ENCODE results near the gene RASEF.

DNA sequence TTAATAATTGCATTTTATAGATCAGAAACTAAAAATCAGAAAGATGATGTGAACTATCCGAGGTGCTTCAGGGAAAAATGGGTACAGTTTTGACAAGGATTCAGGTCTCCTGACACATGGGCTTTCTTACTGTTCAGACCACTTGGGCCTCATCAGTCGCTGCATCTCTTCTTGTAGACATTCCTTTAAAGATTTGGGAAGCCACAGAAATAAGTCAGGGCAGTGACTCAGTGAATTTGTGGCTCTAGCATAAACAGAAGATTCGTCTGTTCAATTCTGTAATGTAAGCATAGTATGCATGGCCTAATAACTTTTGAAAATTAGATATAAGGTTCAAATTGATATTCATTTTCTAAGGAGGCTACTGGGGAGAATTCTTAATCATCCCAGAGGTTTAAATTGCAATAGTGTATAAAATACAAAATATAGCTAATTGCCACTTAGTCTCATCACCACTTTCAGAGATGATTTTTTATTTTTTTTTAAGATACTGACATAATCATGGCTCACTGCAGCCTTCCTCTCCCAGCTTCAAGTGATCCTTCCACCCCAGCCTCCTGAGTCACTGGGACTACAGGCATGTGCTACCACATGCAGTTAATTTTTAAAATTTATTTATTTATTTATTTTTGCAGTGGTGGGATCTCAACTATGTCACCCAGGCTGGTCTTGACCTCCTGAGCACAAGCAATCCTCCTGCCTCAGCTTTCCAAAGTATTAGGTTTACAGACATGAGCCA, 48.9 kb downstream of the RASEF start:
- TF ChIP-seq CBX3 (IDR thresholded peaks at IDR 0.05; ENCODE audit: low read depth): no peak
- TF ChIP-seq ZFX (IDR thresholded peaks at IDR 0.05): no peak
- TF ChIP-seq, protein P1, sequence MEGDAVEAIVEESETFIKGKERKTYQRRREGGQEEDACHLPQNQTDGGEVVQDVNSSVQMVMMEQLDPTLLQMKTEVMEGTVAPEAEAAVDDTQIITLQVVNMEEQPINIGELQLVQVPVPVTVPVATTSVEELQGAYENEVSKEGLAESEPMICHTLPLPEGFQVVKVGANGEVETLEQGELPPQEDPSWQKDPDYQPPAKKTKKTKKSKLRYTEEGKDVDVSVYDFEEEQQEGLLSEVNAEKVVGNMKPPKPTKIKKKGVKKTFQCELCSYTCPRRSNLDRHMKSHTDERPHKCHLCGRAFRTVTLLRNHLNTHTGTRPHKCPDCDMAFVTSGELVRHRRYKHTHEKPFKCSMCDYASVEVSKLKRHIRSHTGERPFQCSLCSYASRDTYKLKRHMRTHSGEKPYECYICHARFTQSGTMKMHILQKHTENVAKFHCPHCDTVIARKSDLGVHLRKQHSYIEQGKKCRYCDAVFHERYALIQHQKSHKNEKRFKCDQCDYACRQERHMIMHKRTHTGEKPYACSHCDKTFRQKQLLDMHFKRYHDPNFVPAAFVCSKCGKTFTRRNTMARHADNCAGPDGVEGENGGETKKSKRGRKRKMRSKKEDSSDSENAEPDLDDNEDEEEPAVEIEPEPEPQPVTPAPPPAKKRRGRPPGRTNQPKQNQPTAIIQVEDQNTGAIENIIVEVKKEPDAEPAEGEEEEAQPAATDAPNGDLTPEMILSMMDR (IDR thresholded peaks at IDR 0.05 in 2 of 3, conservative IDR thresholded peaks at IDR 0.05 in 1 of 3; ENCODE audit: borderline replicate concordance in 1 of 3, insufficient read depth in 1 of 3, low read depth in 2 of 3, low read length in 2 of 3): no peak
- TF ChIP-seq JUND (IDR thresholded peaks at IDR 0.05): no peak
- no peak for TF ChIP-seq ZNF274 (IDR thresholded peaks at IDR 0.05; ENCODE audit: low read depth, low read length)
- TF ChIP-seq EZH2 (IDR thresholded peaks at IDR 0.05): no peak
- TF ChIP-seq, protein P2, sequence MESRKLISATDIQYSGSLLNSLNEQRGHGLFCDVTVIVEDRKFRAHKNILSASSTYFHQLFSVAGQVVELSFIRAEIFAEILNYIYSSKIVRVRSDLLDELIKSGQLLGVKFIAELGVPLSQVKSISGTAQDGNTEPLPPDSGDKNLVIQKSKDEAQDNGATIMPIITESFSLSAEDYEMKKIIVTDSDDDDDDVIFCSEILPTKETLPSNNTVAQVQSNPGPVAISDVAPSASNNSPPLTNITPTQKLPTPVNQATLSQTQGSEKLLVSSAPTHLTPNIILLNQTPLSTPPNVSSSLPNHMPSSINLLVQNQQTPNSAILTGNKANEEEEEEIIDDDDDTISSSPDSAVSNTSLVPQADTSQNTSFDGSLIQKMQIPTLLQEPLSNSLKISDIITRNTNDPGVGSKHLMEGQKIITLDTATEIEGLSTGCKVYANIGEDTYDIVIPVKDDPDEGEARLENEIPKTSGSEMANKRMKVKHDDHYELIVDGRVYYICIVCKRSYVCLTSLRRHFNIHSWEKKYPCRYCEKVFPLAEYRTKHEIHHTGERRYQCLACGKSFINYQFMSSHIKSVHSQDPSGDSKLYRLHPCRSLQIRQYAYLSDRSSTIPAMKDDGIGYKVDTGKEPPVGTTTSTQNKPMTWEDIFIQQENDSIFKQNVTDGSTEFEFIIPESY (IDR thresholded peaks at IDR 0.05; ENCODE audit: extremely low read depth, insufficient replicate concordance, low read length): no peak
- TF ChIP-seq, protein P3, sequence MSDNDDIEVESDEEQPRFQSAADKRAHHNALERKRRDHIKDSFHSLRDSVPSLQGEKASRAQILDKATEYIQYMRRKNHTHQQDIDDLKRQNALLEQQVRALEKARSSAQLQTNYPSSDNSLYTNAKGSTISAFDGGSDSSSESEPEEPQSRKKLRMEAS (IDR thresholded peaks at IDR 0.05): no peak
- TF ChIP-seq POLR2A (IDR thresholded peaks at IDR 0.05; ENCODE audit: borderline replicate concordance, extremely low read depth, insufficient read depth, insufficient read length): no peak
- no peak for TF ChIP-seq POLR2AphosphoS5 (IDR thresholded peaks at IDR 0.05; ENCODE audit: low read depth, low read length)
- TF ChIP-seq FOSL1 (IDR thresholded peaks at IDR 0.05; ENCODE audit: low read depth): no peak
- TF ChIP-seq SIN3A (IDR thresholded peaks at IDR 0.05; ENCODE audit: low read depth): no peak
- TF ChIP-seq, protein P4, sequence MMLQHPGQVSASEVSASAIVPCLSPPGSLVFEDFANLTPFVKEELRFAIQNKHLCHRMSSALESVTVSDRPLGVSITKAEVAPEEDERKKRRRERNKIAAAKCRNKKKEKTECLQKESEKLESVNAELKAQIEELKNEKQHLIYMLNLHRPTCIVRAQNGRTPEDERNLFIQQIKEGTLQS (IDR thresholded peaks at IDR 0.05): no peak
- no peak for TF ChIP-seq EZH2phosphoT487 (IDR thresholded peaks at IDR 0.05; ENCODE audit: borderline replicate concordance)
